Measurements from ENCODE around the gene ZNF451. TPM values are rescaled to one million over a fixed set of nuclear protein-coding genes. Genes with fewer than 3 reads are reported as not detected.
A peak's percentile ranks its signal among the peaks of the same experiment; 100 is the strongest.

The ZNF451 gene
- total RNA-seq, 1 donor from 2014 or later = 69.3 TPM

GRCh38 chr6:57048577-57048976, 41.4 kb upstream of the ZNF451 start:
- H3K4me3 ChIP-seq (ENCODE audit: insufficient read depth, low read depth, low read length) = peak overlapping the region; percentile 40
- H3K4me3 Mint-ChIP-seq (ENCODE audit: unreplicated experiment) = peak overlapping the region; percentile 81

DNA sequence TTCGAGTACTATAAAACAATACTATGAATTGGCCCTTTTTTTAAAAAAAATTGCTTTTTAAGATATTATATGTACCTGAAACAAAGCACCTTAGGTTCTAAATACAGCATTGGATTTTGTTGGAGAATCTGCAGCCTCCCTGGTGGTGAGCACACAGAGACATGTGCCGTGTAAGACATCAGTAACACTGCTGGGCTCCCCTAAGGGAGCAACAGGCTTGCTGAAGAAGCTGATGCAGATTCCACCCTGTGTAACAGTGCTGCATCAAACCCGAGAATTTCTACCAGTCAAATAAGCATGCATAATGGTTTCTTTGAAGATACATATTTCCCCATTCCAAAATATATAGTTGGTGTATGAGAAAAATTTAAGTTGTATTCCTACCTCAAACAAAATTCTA, 26.1 kb upstream of the ZNF451 start:
- Histone ChIP-seq H3K36me3 (ENCODE audit: insufficient read depth, low read length) (peaks cover 18% of the 10 kb centered on the region), H3K27ac (ENCODE audit: low read depth, low read length) (no peak overlapping the region), H3K9me3 (ENCODE audit: insufficient read depth, low read depth, low read length) (no peaks in the 10 kb centered on the region), H3K4me2 (ENCODE audit: low read length) (no peak overlapping the region), H2AFZ (ENCODE audit: low read depth, low read length) (no peak overlapping the region), H4K20me1 (ENCODE audit: insufficient read depth, low read length) (no peaks in the 10 kb centered on the region), H3K79me2 (ENCODE audit: insufficient read depth, low read length) (no peaks in the 10 kb centered on the region), H3K9ac (ENCODE audit: low read length) (no peak overlapping the region), H3K4me1 (ENCODE audit: insufficient read depth, low read length) (peaks cover 13% of the 10 kb centered on the region), H3K4me3 (ENCODE audit: insufficient read depth, low read depth, low read length) (no peak overlapping the region), H3K27me3 (ENCODE audit: insufficient read depth, low read length) (no peaks in the 10 kb centered on the region)
- H3K27me3 Mint-ChIP-seq (ENCODE audit: low read depth, unreplicated experiment) = no peaks in the 10 kb centered on the region
- peaks cover 3% of the 10 kb centered on the region for H3K36me3 Mint-ChIP-seq (ENCODE audit: low read depth, unreplicated experiment)
- H3K27ac Mint-ChIP-seq (ENCODE audit: unreplicated experiment) = no peak overlapping the region
- no peaks in the 10 kb centered on the region for H3K9me3 Mint-ChIP-seq (ENCODE audit: unreplicated experiment)
- no peak for DNase-seq (ENCODE audit: low read depth)
- TF ChIP-seq EZH2 (IDR thresholded peaks at IDR 0.05; ENCODE audit: insufficient read depth, low read length) = no peak
- TF ChIP-seq CTCF (IDR thresholded peaks at IDR 0.05; ENCODE audit: insufficient read depth, low read depth, low read length) = no peak
- H3K4me1 Mint-ChIP-seq (ENCODE audit: low read depth, unreplicated experiment) = peaks cover 9% of the 10 kb centered on the region
- H3K4me3 Mint-ChIP-seq (ENCODE audit: unreplicated experiment) = no peak overlapping the region
- no peak for FAIRE-seq

More at GRCh38 chr6:57048577-57048976, 41.4 kb upstream of the ZNF451 start:
- Mint-ChIP-seq H3K36me3 (ENCODE audit: low read depth, unreplicated experiment) (peaks cover 10% of the 10 kb centered on the region), H3K27ac (ENCODE audit: unreplicated experiment) (no peak overlapping the region), H3K27me3 (ENCODE audit: low read depth, unreplicated experiment) (no peaks in the 10 kb centered on the region), H3K4me1 (ENCODE audit: low read depth, unreplicated experiment) (peaks cover 14% of the 10 kb centered on the region), H3K9me3 (ENCODE audit: unreplicated experiment) (no peaks in the 10 kb centered on the region)
- FAIRE-seq = no peak
- H3K9ac ChIP-seq (ENCODE audit: low read length) = peak overlapping the region; percentile 7
- no peak for DNase-seq (ENCODE audit: low read depth)
- H3K27me3 ChIP-seq (ENCODE audit: insufficient read depth, low read length) = no peaks in the 10 kb centered on the region
- H3K27ac ChIP-seq (ENCODE audit: low read depth, low read length) = no peak overlapping the region
- H4K20me1 ChIP-seq (ENCODE audit: insufficient read depth, low read length) = peaks cover 27% of the 10 kb centered on the region
- peaks cover 19% of the 10 kb centered on the region for H3K36me3 ChIP-seq (ENCODE audit: insufficient read depth, low read length)
- no peaks in the 10 kb centered on the region for H3K9me3 ChIP-seq (ENCODE audit: insufficient read depth, low read depth, low read length)
- no peak overlapping the region for H2AFZ ChIP-seq (ENCODE audit: low read depth, low read length)
- H3K79me2 ChIP-seq (ENCODE audit: insufficient read depth, low read length) = peaks cover 42% of the 10 kb centered on the region
- peaks cover 8% of the 10 kb centered on the region for H3K4me1 ChIP-seq (ENCODE audit: insufficient read depth, low read length)
- no peak for TF ChIP-seq CTCF (IDR thresholded peaks at IDR 0.05; ENCODE audit: insufficient read depth, low read depth, low read length)
- TF ChIP-seq EZH2 (IDR thresholded peaks at IDR 0.05; ENCODE audit: insufficient read depth, low read length) = no peak
- H3K4me2 ChIP-seq (ENCODE audit: low read length) = peak overlapping the region; percentile 64

DNA sequence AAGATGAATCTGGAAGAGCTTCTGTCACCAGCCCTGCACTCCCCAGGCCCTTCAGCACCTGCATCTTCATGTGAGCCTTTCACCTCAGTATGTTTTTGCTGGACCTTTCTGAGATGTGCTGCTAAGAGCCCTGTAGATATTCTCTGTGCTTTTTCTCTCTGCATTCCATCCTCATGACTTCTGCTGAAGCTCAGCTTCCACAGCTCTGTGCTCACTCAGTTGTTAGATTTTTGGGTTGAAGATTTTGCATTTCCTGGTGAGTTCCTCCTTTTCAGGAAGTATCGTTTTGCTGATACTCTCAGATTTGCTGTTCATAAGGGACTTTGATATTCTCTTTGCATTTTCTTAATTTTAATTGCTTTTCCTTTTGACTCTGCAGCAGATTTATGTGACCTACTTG, 25.2 kb upstream of the ZNF451 start:
- no peaks in the 10 kb centered on the region for H4K20me1 ChIP-seq (ENCODE audit: insufficient read depth, low read length)
- Mint-ChIP-seq H3K4me3 (ENCODE audit: unreplicated experiment) (no peak overlapping the region), H3K27me3 (ENCODE audit: low read depth, unreplicated experiment) (no peaks in the 10 kb centered on the region), H3K27ac (ENCODE audit: unreplicated experiment) (peak overlapping the region; percentile 7), H3K36me3 (ENCODE audit: low read depth, unreplicated experiment) (peaks cover 3% of the 10 kb centered on the region), H3K4me1 (ENCODE audit: low read depth, unreplicated experiment) (peaks cover 9% of the 10 kb centered on the region), H3K9me3 (ENCODE audit: unreplicated experiment) (no peaks in the 10 kb centered on the region)
- H3K4me2 ChIP-seq (ENCODE audit: low read length) = no peak overlapping the region
- H3K9me3 ChIP-seq (ENCODE audit: insufficient read depth, low read depth, low read length) = no peaks in the 10 kb centered on the region
- H3K79me2 ChIP-seq (ENCODE audit: insufficient read depth, low read length) = no peaks in the 10 kb centered on the region
- FAIRE-seq = peak; percentile 76
- peak; percentile 22 for DNase-seq (ENCODE audit: low read depth)
- peak overlapping the region; percentile 14 for H3K9ac ChIP-seq (ENCODE audit: low read length)
- H2AFZ ChIP-seq (ENCODE audit: low read depth, low read length) = no peak overlapping the region
- H3K27me3 ChIP-seq (ENCODE audit: insufficient read depth, low read length) = no peaks in the 10 kb centered on the region
- peaks cover 13% of the 10 kb centered on the region for H3K4me1 ChIP-seq (ENCODE audit: insufficient read depth, low read length)
- H3K27ac ChIP-seq (ENCODE audit: low read depth, low read length) = no peak overlapping the region
- H3K36me3 ChIP-seq (ENCODE audit: insufficient read depth, low read length) = peaks cover 18% of the 10 kb centered on the region
- no peak overlapping the region for H3K4me3 ChIP-seq (ENCODE audit: insufficient read depth, low read depth, low read length)
- TF ChIP-seq CTCF (IDR thresholded peaks at IDR 0.05; ENCODE audit: insufficient read depth, low read depth, low read length) (no peak), EZH2 (IDR thresholded peaks at IDR 0.05; ENCODE audit: insufficient read depth, low read length) (no peak)

All from astrocyte (in vitro differentiated cells and primary cell).